Progenitor cell of endocrine pancreas (in vitro differentiated cells): ENCODE measurements around the gene ARL6. TPM values are rescaled to one million over a fixed set of nuclear protein-coding genes. Genes with fewer than 3 reads are reported as not detected.

ENCODE experiments used
- DNase-seq: peaks from one replicate; pipeline ENCODE4 v3.0.0; 2021; ENCODE audit warnings: low spot score; ENCODE audit not compliant: unreplicated experiment
- H3K27ac Mint-ChIP-seq: 2 replicates; pipeline ENCODE4 v1.8.0; 2021; ENCODE audit warnings: mild to moderate bottlenecking, moderate library complexity, mixed read lengths
- H3K27me3 Mint-ChIP-seq: 2 replicates; pipeline ENCODE4 v1.8.0; 2021; ENCODE audit warnings: mixed read lengths
- H3K36me3 Mint-ChIP-seq: 2 replicates; pipeline ENCODE4 v1.8.0; 2022; ENCODE audit warnings: mixed read lengths; ENCODE audit not compliant: insufficient read depth
- H3K4me1 Mint-ChIP-seq: 2 replicates; pipeline ENCODE4 v1.8.0; 2021; ENCODE audit warnings: low read depth, mixed read lengths
- H3K4me3 Mint-ChIP-seq: 2 replicates; pipeline ENCODE4 v1.8.0; 2021; ENCODE audit warnings: low read depth, mild to moderate bottlenecking, moderate library complexity, mixed read lengths
- H3K9me3 Mint-ChIP-seq: 2 replicates; pipeline ENCODE4 v1.8.0; 2021; ENCODE audit warnings: low read depth, mixed read lengths
- total RNA-seq: library from RNA; stranded (reverse); gene quantifications from 2 replicates; pipeline ENCODE4 v1.2.1, GENCODE V29; 2021
- TF ChIP-seq, protein P1 (sequence below): fragments of 200-600 bp; sonication (generic); IDR thresholded peaks from one replicate; pipeline ENCODE4 v1.5.0; 2021; ENCODE audit warnings: antibody characterized with exemption, mild to moderate bottlenecking; ENCODE audit not compliant: unreplicated experiment

ARL6 gene
- total RNA-seq, 1 donor from 2014 or later = 11.4 TPM

DNA sequence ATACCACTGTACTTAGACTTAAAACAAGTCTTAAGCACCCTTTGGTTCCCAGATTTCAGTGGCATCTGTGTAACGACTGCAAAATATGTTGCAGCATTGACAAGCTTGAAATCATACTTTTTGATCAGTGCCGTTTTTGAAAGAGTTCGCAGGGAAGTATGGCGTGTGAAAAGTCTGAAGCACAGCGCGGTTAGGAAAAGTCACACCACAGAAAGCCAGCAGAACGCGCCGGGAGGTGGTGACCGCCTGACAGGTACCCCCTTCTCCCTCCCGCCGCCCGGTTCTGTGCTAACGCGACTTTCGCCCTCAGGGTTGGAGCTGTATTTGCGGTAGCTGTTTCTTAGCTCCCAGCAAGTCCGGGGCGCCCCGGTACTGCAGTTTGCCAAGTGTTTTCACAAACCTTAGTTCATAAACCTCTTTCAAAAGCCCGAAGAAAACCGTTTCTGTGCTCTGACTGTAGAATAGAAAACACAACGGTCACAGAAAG lies 56.8 kb downstream of the ARL6 start:
- H3K27ac Mint-ChIP-seq = peak overlapping the region; percentile 43
- H3K4me3 Mint-ChIP-seq = peak overlapping the region; percentile 99

DNA sequence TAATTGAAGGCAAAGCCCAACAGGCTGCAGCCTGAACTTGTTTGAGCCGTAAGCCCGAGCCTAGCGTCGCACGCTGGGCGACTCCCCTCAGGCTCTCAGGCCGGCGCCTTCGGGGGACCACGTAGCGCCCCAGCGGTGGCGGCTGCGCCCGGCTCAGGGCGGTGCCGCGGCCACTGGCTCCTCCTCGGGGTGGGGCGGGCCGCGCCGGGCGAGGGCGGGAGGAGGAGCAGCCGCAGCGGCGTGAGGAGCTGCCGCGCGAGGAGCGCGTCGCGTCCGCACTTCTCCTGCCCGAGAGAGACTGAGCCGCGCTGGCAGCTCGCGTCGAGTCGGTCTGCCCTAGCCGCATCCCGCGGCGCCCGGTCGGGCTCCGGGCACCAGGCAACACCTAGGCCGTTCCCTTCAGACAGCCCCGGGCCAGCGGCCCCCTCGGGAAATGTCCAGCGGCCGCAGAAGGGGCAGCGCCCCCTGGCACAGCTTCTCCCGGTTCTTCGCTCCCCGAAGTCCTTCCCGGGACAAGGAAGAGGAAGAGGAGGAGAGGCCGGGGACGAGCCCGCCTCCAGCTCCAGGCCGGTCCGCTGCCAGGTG lies 57.3 kb downstream of the ARL6 start, which contains the start of gene CRYBG3:
CRYBG3 (plus strand) TSS at position 238 of the 585 bp plus-strand sequence; CDS start at position 434, 196 bp downstream.
- Mint-ChIP-seq H3K36me3 (no peaks in the 10 kb centered on the region), H3K4me3 (peak within 1 kb of the TSS; percentile 99), H3K9me3 (no peaks in the 10 kb centered on the region), H3K27me3 (peaks cover 58% of the 10 kb centered on the region), H3K27ac (peak within 1 kb of the TSS; percentile 95), H3K4me1 (peaks cover 6% of the 10 kb centered on the region)
- TF ChIP-seq, protein P1, sequence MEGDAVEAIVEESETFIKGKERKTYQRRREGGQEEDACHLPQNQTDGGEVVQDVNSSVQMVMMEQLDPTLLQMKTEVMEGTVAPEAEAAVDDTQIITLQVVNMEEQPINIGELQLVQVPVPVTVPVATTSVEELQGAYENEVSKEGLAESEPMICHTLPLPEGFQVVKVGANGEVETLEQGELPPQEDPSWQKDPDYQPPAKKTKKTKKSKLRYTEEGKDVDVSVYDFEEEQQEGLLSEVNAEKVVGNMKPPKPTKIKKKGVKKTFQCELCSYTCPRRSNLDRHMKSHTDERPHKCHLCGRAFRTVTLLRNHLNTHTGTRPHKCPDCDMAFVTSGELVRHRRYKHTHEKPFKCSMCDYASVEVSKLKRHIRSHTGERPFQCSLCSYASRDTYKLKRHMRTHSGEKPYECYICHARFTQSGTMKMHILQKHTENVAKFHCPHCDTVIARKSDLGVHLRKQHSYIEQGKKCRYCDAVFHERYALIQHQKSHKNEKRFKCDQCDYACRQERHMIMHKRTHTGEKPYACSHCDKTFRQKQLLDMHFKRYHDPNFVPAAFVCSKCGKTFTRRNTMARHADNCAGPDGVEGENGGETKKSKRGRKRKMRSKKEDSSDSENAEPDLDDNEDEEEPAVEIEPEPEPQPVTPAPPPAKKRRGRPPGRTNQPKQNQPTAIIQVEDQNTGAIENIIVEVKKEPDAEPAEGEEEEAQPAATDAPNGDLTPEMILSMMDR = peak; percentile 39
- DNase-seq = peak; percentile 68

More for the DNA sequence above, 56.8 kb downstream of the ARL6 start:
- Mint-ChIP-seq H3K27me3 (peaks cover 58% of the 10 kb centered on the region), H3K4me1 (peaks cover 6% of the 10 kb centered on the region), H3K9me3 (no peaks in the 10 kb centered on the region), H3K36me3 (no peaks in the 10 kb centered on the region)
- DNase-seq = peak; percentile 24
- TF ChIP-seq, protein P1 = no peak

DNA sequence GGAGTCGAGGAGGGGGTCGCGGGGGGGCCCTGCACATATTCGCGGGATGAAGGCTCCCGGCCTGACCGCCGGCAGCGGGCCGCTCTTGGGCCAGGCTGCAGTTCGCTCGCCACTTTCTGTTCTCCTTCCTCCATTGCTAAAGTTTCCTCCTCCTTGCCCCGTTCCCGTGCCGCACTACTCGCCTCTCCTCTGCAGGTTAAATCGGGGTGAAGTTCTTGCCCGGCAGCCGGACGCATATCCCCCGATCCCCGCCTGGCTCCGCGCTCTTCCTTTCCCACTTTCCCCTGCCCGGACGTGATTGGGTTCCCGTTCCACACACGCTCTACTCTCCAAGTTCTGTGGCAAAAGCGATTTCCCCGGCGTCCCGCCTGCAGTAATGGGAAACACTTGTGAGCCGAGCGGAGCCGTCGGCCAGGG lies 57.8 kb downstream of the ARL6 start:
- peaks cover 58% of the 10 kb centered on the region for H3K27me3 Mint-ChIP-seq
- H3K4me3 Mint-ChIP-seq = peak overlapping the region; percentile 99
- peak; percentile 20 for DNase-seq
- peak overlapping the region; percentile 95 for H3K27ac Mint-ChIP-seq
- H3K4me1 Mint-ChIP-seq = peaks cover 6% of the 10 kb centered on the region
- TF ChIP-seq, protein P1 = no peak
- H3K9me3 Mint-ChIP-seq = no peaks in the 10 kb centered on the region
- no peaks in the 10 kb centered on the region for H3K36me3 Mint-ChIP-seq

DNA sequence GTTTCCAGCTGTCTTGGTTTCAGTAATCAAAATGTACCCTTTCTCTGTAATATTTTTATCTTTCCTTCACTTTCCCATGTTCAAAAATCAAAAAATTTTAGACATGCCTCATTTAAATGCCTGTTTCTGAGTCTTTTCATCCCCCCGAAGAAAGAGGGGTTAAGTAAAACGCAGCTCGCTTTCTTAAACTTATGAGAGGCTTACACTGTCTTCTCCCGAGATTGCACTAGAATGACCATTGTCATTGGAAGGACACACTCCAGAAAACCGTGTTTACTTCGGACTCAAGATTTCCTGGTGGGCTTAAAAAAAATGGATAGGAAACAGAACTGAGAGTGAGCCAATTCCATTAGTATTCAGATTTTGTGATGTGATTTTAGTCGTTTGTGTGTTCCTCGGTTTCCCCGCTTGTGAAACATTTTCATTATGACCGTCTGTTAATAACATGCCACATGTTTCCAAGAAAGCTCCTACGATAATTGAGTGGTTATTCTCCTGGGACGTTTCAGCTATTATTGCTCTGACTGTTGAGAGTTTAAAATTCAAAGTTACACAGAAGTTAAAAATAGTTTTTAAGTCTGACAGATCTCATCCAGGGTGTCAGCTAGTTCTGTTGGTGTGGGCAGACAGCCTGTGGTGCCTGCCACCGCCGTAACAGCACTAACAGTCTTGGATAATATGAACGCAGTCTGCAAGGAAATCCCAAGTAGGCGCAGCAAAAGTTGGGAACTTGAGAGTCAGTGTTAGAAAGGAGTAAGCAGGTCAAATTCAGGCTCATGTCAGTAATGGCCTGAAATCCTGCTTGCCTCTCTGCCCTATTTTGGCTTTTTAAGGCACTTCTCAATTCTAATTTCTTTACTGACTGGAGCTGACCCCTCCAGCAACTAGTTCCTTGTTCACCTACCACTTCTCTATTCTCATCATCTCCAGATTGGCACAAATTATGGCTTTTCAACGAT lies 58.8 kb downstream of the ARL6 start:
- DNase-seq = no peak
- Mint-ChIP-seq H3K36me3 (no peaks in the 10 kb centered on the region), H3K9me3 (no peaks in the 10 kb centered on the region), H3K27ac (no peak overlapping the region), H3K27me3 (peaks cover 55% of the 10 kb centered on the region), H3K4me1 (peaks cover 6% of the 10 kb centered on the region), H3K4me3 (peak overlapping the region; percentile 99)
- TF ChIP-seq, protein P1 = no peak

DNA sequence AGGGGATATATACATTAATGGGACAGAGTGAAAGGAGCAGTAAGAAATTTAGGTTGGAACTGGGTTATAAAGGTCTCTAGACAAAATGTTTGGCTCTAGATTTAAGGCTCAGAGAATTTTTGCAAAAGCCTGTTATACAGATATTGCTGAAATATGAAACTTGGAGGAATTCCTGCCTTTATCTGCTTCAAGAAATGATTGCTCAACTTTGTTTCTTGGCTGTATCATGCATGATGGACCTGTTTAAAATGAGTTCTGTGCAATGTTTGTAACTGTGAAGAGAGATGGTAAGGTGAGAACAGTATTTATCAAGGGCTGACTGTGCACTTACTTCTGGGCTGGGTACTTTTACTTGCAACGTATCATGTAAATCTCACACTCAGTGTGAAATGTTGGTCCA lies 60.5 kb downstream of the ARL6 start:
- no peak overlapping the region for H3K27ac Mint-ChIP-seq
- peaks cover 47% of the 10 kb centered on the region for H3K27me3 Mint-ChIP-seq
- DNase-seq = no peak

More for the DNA sequence above, 60.5 kb downstream of the ARL6 start:
- peaks cover 6% of the 10 kb centered on the region for H3K4me1 Mint-ChIP-seq
- H3K36me3 Mint-ChIP-seq = no peaks in the 10 kb centered on the region
- TF ChIP-seq, protein P1 = no peak
- no peaks in the 10 kb centered on the region for H3K9me3 Mint-ChIP-seq
- H3K4me3 Mint-ChIP-seq = no peak overlapping the region
